Tibial nerve (tissue), 4 donors: Measurements from ENCODE around the gene TRAPPC2L. TPM values are rescaled to one million over a fixed set of nuclear protein-coding genes. Genes with fewer than 3 reads are reported as not detected.

ENCODE experiments used
- DNase-seq, 2 donors: peaks; one replicate each; pipeline ENCODE4 v3.0.0-alpha.2; 2019; ENCODE audit warnings: low spot score in 2 of 2
- H3K27ac ChIP-seq, 4 donors: fragments of 200-600 bp; sonication (generic) in 3 of 4; one replicate each; pipeline ENCODE4 v1.5.1; 2017 to 2019; ENCODE audit warnings: mild to moderate bottlenecking in 1 of 4
- H3K27me3 ChIP-seq, 2 donors: fragments of 200-600 bp; sonication (generic) in 1 of 2; one replicate each; pipeline versions ENCODE4 v1.5.1 to v1.6.0; 2017 to 2019
- H3K36me3 ChIP-seq, 3 donors: fragments of 200-600 bp; sonication (generic); one replicate each; pipeline ENCODE4 v1.5.1; 2018 to 2019
- H3K4me1 ChIP-seq, 4 donors: fragments of 200-600 bp; sonication (generic) in 3 of 4; one replicate each; pipeline ENCODE4 v1.5.1; 2017 to 2019
- H3K4me3 ChIP-seq, 4 donors: fragments of 200-600 bp; sonication (generic) in 3 of 4; one replicate each; pipeline ENCODE4 v1.5.1; 2017 to 2019; ENCODE audit warnings: mild to moderate bottlenecking in 1 of 4, moderate library complexity in 1 of 4
- H3K9me3 ChIP-seq, 4 donors: fragments of 200-600 bp; sonication (generic) in 3 of 4; one replicate each; pipeline ENCODE4 v1.5.1; 2017 to 2019
- CTCF ChIP-seq, 5 experiments: fragments of 200-600 bp in 3 of 5; fragments of 450-650 bp in 2 of 5; sonication (generic) in 3 of 5; IDR thresholded peaks; one replicate each; pipeline ENCODE4 v1.5.1; 2016 to 2019; ENCODE audit warnings: antibody characterized with exemption in 5 of 5, mild to moderate bottlenecking in 3 of 5, moderate library complexity in 2 of 5
- EP300 ChIP-seq, 2 donors: sonication (generic); formaldehyde crosslinking; IDR thresholded peaks; one replicate each; pipeline ENCODE4 v1.6.1; 2017; ENCODE audit warnings: antibody characterized with exemption in 2 of 2, mild to moderate bottlenecking in 1 of 2
- POLR2A ChIP-seq, 2 donors: fragments of 450-650 bp; IDR thresholded peaks; one replicate each; pipeline ENCODE4 v1.6.1; 2017; ENCODE audit warnings: antibody characterized with exemption in 2 of 2, mild to moderate bottlenecking in 2 of 2, moderate library complexity in 2 of 2
- WGBS, 2 donors: methylation state at CpG; one replicate each; pipeline ENCODE4 v1.1.5; 2018; 5-methylcytosine and 5-hydroxymethylcytosine counted together
- total RNA-seq, 4 donors: library from RNA; depleted of rRNA; stranded (reverse); fragments of >200 nt; gene quantifications; one replicate each; pipeline ENCODE4 v1.1.0, GENCODE V29; 2016

TRAPPC2L gene
- total RNA-seq, 4 donors from 2014 or later = 18.0 to 36.6 (median 22.9) TPM

- H3K27me3 ChIP-seq = no peaks in the 10 kb centered on the region
- H3K27ac ChIP-seq = peak overlapping the region; percentile 84 to 95 (median 93)
- peaks cover 0 to 35% (median 26%) of the 10 kb centered on the region in 4 donors for H3K4me1 ChIP-seq
- no peaks in the 10 kb centered on the region for H3K9me3 ChIP-seq
- WGBS, 2 donors = 47 to 60% methylated on average over 32 to 36 of the region's 37 CpGs
- H3K36me3 ChIP-seq = peaks cover 0 to 37% (median 0%) of the 10 kb centered on the region in 3 donors
- no peak for TF ChIP-seq POLR2A (IDR thresholded peaks at IDR 0.05)
- TF ChIP-seq EP300 (IDR thresholded peaks at IDR 0.05) = no peak
- TF ChIP-seq CTCF (IDR thresholded peaks at IDR 0.05) = no peak
- DNase-seq = peak; percentile 43 to 52
- H3K4me3 ChIP-seq = peak overlapping the region; percentile 76 to 86 (median 81)
These were observed 44.2 kb upstream of the TRAPPC2L start for GRCh38 chr16:88812513-88813268.

- peaks cover 0 to 35% (median 26%) of the 10 kb centered on the region in 4 donors for H3K4me1 ChIP-seq
- 59 to 60% methylated on average over 26 of the region's 26 CpGs for WGBS, 2 donors
- no peaks in the 10 kb centered on the region for H3K9me3 ChIP-seq
- no peak for TF ChIP-seq EP300 (IDR thresholded peaks at IDR 0.05)
- H3K4me3 ChIP-seq = peak overlapping the region in 1 of 4 donors; percentile 79
- peaks cover 0 to 33% (median 0%) of the 10 kb centered on the region in 3 donors for H3K36me3 ChIP-seq
- no peak for DNase-seq
- H3K27ac ChIP-seq = peak overlapping the region in 3 of 4 donors; percentile 91 to 95 (median 95)
- H3K27me3 ChIP-seq = no peaks in the 10 kb centered on the region
These were observed 43.4 kb upstream of the TRAPPC2L start for GRCh38 chr16:88813269-88814143.

- Histone ChIP-seq H3K4me3 (no peak overlapping the region), H3K36me3 (peaks cover 0 to 33% (median 0%) of the 10 kb centered on the region in 3 donors), H3K27ac (no peak overlapping the region), H3K9me3 (no peaks in the 10 kb centered on the region), H3K4me1 (peaks cover 0 to 35% (median 26%) of the 10 kb centered on the region in 4 donors), H3K27me3 (no peaks in the 10 kb centered on the region)
- 78 to 89% methylated on average over 13 of the region's 13 CpGs for WGBS, 2 donors
- no peak for DNase-seq
- no peak for TF ChIP-seq POLR2A (IDR thresholded peaks at IDR 0.05)
- no peak for TF ChIP-seq CTCF (IDR thresholded peaks at IDR 0.05)
- no peak for TF ChIP-seq EP300 (IDR thresholded peaks at IDR 0.05)
These were observed 42.8 kb upstream of the TRAPPC2L start for GRCh38 chr16:88814144-88814502.

- 84 to 87% methylated on average over 8 to 10 of the region's 10 CpGs for WGBS, 2 donors
- Histone ChIP-seq H3K9me3 (no peaks in the 10 kb centered on the region), H3K36me3 (peaks cover 0 to 31% (median 0%) of the 10 kb centered on the region in 3 donors), H3K4me3 (no peak overlapping the region), H3K27ac (no peak overlapping the region), H3K4me1 (peaks cover 0 to 25% (median 20%) of the 10 kb centered on the region in 4 donors), H3K27me3 (no peaks in the 10 kb centered on the region)
- TF ChIP-seq CTCF (IDR thresholded peaks at IDR 0.05) (no peak), POLR2A (IDR thresholded peaks at IDR 0.05) (no peak), EP300 (IDR thresholded peaks at IDR 0.05) (no peak)
- DNase-seq = no peak
These were observed 41.7 kb upstream of the TRAPPC2L start for GRCh38 chr16:88815227-88815626.

- no peak overlapping the region for H3K27ac ChIP-seq
- no peaks in the 10 kb centered on the region for H3K27me3 ChIP-seq
- WGBS, 2 donors = 54 to 63% methylated on average over 8 to 17 of the region's 19 CpGs
- no peaks in the 10 kb centered on the region for H3K9me3 ChIP-seq
- H3K36me3 ChIP-seq = peaks cover 0 to 39% (median 0%) of the 10 kb centered on the region in 3 donors
- TF ChIP-seq CTCF (IDR thresholded peaks at IDR 0.05) (peak; percentile 52 to 75 (median 65)), EP300 (IDR thresholded peaks at IDR 0.05) (no peak), POLR2A (IDR thresholded peaks at IDR 0.05) (no peak)
- no peak for DNase-seq
- H3K4me1 ChIP-seq = peaks cover 0 to 17% (median 12%) of the 10 kb centered on the region in 4 donors
- no peak overlapping the region for H3K4me3 ChIP-seq
These were observed 40.9 kb upstream of the TRAPPC2L start for GRCh38 chr16:88815901-88816589.
